PFSK-1 (cell line): ENCODE data around the gene TOR1A.

Experiments used
- POLR2AphosphoS5 ChIP-seq: IDR thresholded peaks from 2 replicates; pipeline ENCODE4 v1.6.1; 2012; ENCODE audit warnings: low read depth, mild to moderate bottlenecking, control low read depth, low read length, moderate library complexity
- REST ChIP-seq, 2 experiments: IDR thresholded peaks; 2 replicates each; pipeline versions ENCODE4 v1.6.1 to v1.8.0; 2011 to 2012; ENCODE audit warnings: low read depth in 2 of 2, low read length in 2 of 2, control low read depth in 1 of 2, inconsistent platforms in 1 of 2, mild to moderate bottlenecking in 1 of 2, moderate library complexity in 1 of 2; ENCODE audit not compliant: insufficient read depth in 1 of 2
- SIN3A ChIP-seq: IDR thresholded peaks from 2 replicates; pipeline ENCODE4 v1.6.1; 2012; ENCODE audit warnings: mild to moderate bottlenecking, low read length, moderate library complexity, borderline replicate concordance; ENCODE audit not compliant: insufficient read depth
- TAF1 ChIP-seq: IDR thresholded peaks from 2 replicates; pipeline ENCODE4 v1.6.1; 2012; ENCODE audit warnings: low read length, control low read depth, borderline replicate concordance; ENCODE audit not compliant: insufficient read depth

GRCh38 chr9:129826759-129827158 lies 2.8 kb upstream of the TOR1A start:
- TF ChIP-seq POLR2AphosphoS5 (no peak), TAF1 (no peak), REST (IDR thresholded peaks at IDR 0.05; ENCODE audit: insufficient read depth in 1 of 2, low read depth in 2 of 2, low read length in 2 of 2) (no peak), SIN3A (no peak)
